Testis (tissue), 3 donors: ENCODE results near the gene NBEAL1. TPM values are rescaled to one million over a fixed set of nuclear protein-coding genes. Genes with fewer than 3 reads are reported as not detected.
"Not testable (repeated sequence)": the region's sequence is repeated elsewhere in the genome, so short reads cannot be mapped to it uniquely, and the experiment has no call there.

Source experiments
- DNase-seq: peaks from one replicate; pipeline ENCODE4 v3.0.0-alpha.2; 2019
- H3K27ac ChIP-seq, 2 donors: fragments of 200-600 bp; sonication (generic); one replicate each; pipeline ENCODE4 v1.5.1; 2019
- H3K27me3 ChIP-seq: fragments of 200-600 bp; sonication (generic); one replicate; pipeline ENCODE4 v1.5.1; 2019
- H3K36me3 ChIP-seq: fragments of 200-600 bp; sonication (generic); one replicate; pipeline ENCODE4 v1.5.1; 2017; ENCODE audit warnings: low read depth; ENCODE audit errors: missing control alignments
- H3K4me1 ChIP-seq: fragments of 200-600 bp; sonication (generic); one replicate; pipeline ENCODE4 v1.5.1; 2019
- H3K4me3 ChIP-seq, 2 donors: fragments of 200-600 bp; sonication (generic); one replicate each; pipeline ENCODE4 v1.5.1; 2017 to 2019
- H3K9me3 ChIP-seq: fragments of 200-600 bp; sonication (generic); one replicate; pipeline ENCODE4 v1.5.1; 2017
- CTCF ChIP-seq, 3 experiments: fragments of 450-650 bp in 2 of 3; fragments of 200-600 bp in 1 of 3; sonication (generic) in 1 of 3; IDR thresholded peaks; one replicate each; pipeline ENCODE4 v1.5.1; 2016 to 2019; ENCODE audit warnings: antibody characterized with exemption in 3 of 3, mild to moderate bottlenecking in 2 of 3, moderate library complexity in 1 of 3
- POLR2A ChIP-seq: fragments of 450-650 bp; IDR thresholded peaks from one replicate; pipeline ENCODE4 v1.6.1; 2017; ENCODE audit warnings: antibody characterized with exemption, mild to moderate bottlenecking, moderate library complexity
- WGBS, 2 donors: methylation state at CpG; one replicate each; pipeline ENCODE4 v1.1.5; 2018; 5-methylcytosine and 5-hydroxymethylcytosine counted together
- intact Hi-C: fragments of 100-400 bp; cut with DNase I; formaldehyde crosslinking; loops from one replicate; pipeline ENCODE4 v1.15.1; 2023; ENCODE audit warnings: low total_unique reads
- polyA plus RNA-seq: library from polyadenylated mRNA; stranded (reverse); fragments of 350-450 nt; fragmentation: Illumina TruSeq; extraction: RNeasy Lipid Tissue Mini Kit (QIAGEN cat#74804); gene quantifications from one replicate; pipeline ENCODE4 v1.2.3, GENCODE V29; 2014; ENCODE audit warnings: low read depth, low replicate concordance; ENCODE audit not compliant: insufficient read depth
- total RNA-seq, 2 donors: library from RNA; depleted of rRNA; stranded (reverse); fragments of >200 nt; gene quantifications; one replicate each; pipeline ENCODE4 v1.2.3, GENCODE V29; 2016

NBEAL1 gene
- total and polyA plus RNA-seq, 3 donors from 2014 or later = 7.6 to 43.0 (median 37.0) TPM

GRCh38 chr2:202989749-202990148, 24.9 kb upstream of the NBEAL1 start:
- Histone ChIP-seq H3K27ac (no peak overlapping the region), H3K4me3 (no peak overlapping the region), H3K27me3 (no peaks in the 10 kb centered on the region), H3K4me1 (no peaks in the 10 kb centered on the region), H3K9me3 (no peaks in the 10 kb centered on the region), H3K36me3 (no peaks in the 10 kb centered on the region)
- DNase-seq = no peak
- TF ChIP-seq POLR2A (no peak), CTCF (IDR thresholded peaks at IDR 0.05) (no peak)
- 86 to 90% methylated on average over 1 of the region's 1 CpG for WGBS, 2 donors
- intact Hi-C loops = no loop called here

DNA sequence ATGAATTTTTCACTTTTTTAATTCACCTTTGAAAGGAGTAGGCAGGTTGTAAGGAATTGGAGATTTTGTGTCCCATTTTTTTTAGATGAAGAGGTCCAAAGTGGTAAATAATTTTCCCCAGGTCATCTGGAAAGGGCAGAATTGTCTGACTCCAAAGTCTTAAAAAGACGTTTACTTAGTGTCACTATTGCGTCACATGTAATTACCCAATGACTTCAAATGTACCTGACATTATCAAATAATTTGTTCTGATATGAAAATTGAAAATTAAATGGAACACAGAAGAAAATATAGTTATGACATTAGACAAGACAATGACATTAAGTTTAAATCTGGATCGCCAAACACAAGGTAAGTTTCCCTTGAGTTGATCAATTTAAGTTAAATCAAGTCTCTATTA, 24.2 kb upstream of the NBEAL1 start:
- WGBS, 2 donors = 91 to 92% methylated on average over 3 of the region's 3 CpGs
- no peaks in the 10 kb centered on the region for H3K9me3 ChIP-seq

GRCh38 chr2:202997113-202997512, 17.6 kb upstream of the NBEAL1 start:
- H3K36me3 ChIP-seq, H3K4me3 ChIP-seq, intact Hi-C loops, H3K9me3 ChIP-seq, H3K4me1 ChIP-seq, H3K27me3 ChIP-seq, H3K27ac ChIP-seq, DNase-seq: not testable (repeated sequence)
- 69 to 87% methylated on average over 3 of the region's 3 CpGs for WGBS, 2 donors

More for the DNA sequence above, 24.2 kb upstream of the NBEAL1 start:
- Histone ChIP-seq H3K4me3 (no peak overlapping the region), H3K27ac (no peak overlapping the region), H3K4me1 (no peaks in the 10 kb centered on the region), H3K27me3 (no peaks in the 10 kb centered on the region), H3K36me3 (no peaks in the 10 kb centered on the region)
- TF ChIP-seq CTCF (IDR thresholded peaks at IDR 0.05) (no peak), POLR2A (no peak)
- intact Hi-C loops = no loop called here
- DNase-seq = no peak

GRCh38 chr2:203002054-203002821, 12.4 kb upstream of the NBEAL1 start:
- Histone ChIP-seq H3K36me3 (no peaks in the 10 kb centered on the region), H3K4me1 (no peaks in the 10 kb centered on the region), H3K9me3 (no peaks in the 10 kb centered on the region), H3K27me3 (no peaks in the 10 kb centered on the region), H3K4me3 (no peak overlapping the region), H3K27ac (no peak overlapping the region)
- TF ChIP-seq POLR2A (no peak), CTCF (IDR thresholded peaks at IDR 0.05) (no peak)
- DNase-seq = no peak
- 91 to 99% methylated on average over 3 of the region's 3 CpGs for WGBS, 2 donors
- intact Hi-C loops = no loop called here

GRCh38 chr2:203003716-203004115, 11.0 kb upstream of the NBEAL1 start:
- Histone ChIP-seq H3K9me3 (no peaks in the 10 kb centered on the region), H3K27me3 (no peaks in the 10 kb centered on the region), H3K4me3 (no peak overlapping the region), H3K36me3 (no peaks in the 10 kb centered on the region), H3K27ac (no peak overlapping the region), H3K4me1 (no peaks in the 10 kb centered on the region)
- intact Hi-C loops = no loop called here
- DNase-seq = no peak
- no peak for TF ChIP-seq CTCF (IDR thresholded peaks at IDR 0.05)
- no peak for TF ChIP-seq POLR2A
- WGBS, 2 donors = 91 to 93% methylated on average over 8 of the region's 8 CpGs
